ENCODE measurements around the gene CLCN1.

GRCh38 chr7:143321734-143322133 lies 5.8 kb downstream of the CLCN1 start:
- TF ChIP-seq POLR2A (IDR thresholded peaks at IDR 0.05): no peak
- peak in 2 of 7 experiments; percentile 8 to 20 for TF ChIP-seq CTCF (IDR thresholded peaks at IDR 0.05)
